HG02970 (cell line): ENCODE data around the gene SERPINB6.
"Not testable (repeated sequence)": the region's sequence is repeated elsewhere in the genome, so short reads cannot be mapped to it uniquely, and the experiment has no call there.

Experiments
- ATAC-seq: cut with Tn5 transposase; IDR thresholded peaks from one replicate; pipeline ENCODE4 v1.9.1; 2021; ENCODE audit warnings: mild to moderate bottlenecking, moderate library complexity, moderate number of reproducible peaks; ENCODE audit not compliant: unreplicated experiment, low FRiP score

The SERPINB6 gene

DNA sequence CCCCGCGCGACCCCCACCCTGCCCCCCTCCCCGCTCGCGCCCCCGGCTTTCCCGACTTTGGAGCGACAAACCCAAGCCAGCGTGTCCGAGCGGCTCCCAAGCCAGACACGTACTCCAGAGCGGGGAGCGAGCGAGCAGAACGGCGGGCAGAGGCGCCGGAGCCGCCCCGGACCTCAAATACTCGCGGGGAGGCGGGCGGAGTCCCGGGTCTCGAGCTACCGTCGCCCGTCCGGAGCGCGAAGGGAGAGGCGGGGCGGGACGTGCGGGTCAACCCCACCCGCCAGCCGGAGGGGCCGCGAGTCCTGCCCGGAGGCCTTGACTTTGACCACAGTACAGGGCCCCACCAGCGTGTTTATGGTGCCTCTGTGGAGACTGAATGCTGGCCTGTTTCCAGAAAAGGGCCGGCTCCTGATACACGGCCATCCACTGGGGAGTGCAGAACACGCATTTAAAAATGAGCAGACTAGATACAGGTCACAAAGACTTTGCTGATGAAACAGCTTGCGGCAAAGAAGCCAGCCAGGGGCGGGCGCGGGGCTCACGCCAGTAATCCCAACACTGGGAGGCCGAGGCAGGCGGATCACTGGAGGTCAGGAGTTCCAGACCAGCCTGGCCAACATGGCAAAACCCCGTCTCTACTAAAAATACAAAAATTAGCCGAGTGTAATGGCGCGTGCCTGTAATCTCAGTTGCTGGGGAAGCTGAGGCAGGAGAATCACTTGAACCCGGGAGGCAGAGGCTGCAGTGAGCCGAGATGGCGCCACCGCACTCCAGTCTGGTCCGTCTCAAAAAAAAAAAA is at the start of gene SERPINB6:
SERPINB6 (minus strand) TSS at position 148 of the 799 bp plus-strand sequence. CDS start 12,235 bp downstream, outside the sequence.
- no peak for ATAC-seq

DNA sequence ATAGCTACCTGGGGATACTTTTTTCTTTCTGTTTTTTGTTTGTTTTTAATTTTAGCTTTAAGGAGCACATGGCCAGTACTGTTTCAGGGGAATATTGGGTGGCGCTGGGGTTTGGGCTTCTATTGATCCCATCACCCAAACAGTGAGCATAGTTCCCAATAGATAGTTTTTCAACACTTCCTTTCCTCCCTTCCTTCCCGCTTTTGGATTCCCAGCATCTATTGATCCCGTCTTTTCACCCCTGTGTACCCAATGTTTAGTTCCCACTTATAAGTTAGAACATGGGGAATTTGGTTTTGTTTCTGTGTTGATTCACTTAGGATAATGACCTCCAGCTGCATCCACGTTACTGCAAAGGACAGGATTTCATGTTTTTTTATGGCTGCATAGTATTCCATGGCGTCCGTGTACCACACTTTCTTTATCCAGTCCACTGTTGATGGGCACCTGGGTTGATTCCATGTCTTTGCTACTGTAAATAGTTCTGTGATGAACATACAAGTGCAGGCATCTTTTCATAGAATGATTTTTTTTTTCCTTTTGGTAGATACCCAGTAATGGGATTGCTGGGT is 48.5 kb upstream of the SERPINB6 start:
- no peak for ATAC-seq

DNA sequence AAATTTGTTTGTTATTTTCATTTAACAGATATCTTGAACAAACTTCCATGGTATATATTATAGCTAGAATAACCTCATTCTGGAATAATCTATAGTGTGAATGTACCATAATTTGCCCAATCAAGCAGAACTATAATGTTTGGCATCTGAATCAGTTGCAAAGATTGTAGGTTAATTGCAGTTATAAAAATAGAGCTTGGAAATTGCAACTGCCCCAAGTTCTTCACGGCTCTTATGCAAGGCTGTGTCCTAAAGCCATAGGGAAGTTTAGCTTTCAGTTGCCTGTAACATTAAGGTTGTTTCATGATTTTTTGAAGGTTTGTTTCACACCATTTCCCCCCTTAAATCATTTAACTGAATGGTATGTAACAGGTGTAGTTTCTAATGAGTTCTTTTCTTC is 47.7 kb upstream of the SERPINB6 start:
- no peak for ATAC-seq

DNA sequence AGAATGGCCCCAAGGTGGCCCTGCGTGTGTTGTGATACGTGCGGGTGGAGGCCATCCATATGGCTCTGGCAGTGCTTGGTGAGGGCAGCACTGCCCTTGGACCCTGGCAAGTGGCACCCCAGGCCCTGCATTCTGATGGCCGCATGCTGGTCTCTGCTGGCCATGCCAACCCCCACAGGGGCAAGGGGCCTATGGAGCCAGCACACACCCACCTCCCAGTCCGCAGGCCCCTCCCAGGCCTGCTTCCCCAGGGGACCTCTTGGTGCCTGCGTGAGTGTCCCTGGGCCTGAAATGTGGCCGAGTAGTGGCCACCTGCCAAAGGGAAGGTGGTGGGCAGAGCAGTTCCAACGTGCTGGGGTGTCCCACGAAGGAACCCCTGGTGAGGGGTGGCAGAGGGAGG is 45.9 kb upstream of the SERPINB6 start:
- no peak for ATAC-seq

DNA sequence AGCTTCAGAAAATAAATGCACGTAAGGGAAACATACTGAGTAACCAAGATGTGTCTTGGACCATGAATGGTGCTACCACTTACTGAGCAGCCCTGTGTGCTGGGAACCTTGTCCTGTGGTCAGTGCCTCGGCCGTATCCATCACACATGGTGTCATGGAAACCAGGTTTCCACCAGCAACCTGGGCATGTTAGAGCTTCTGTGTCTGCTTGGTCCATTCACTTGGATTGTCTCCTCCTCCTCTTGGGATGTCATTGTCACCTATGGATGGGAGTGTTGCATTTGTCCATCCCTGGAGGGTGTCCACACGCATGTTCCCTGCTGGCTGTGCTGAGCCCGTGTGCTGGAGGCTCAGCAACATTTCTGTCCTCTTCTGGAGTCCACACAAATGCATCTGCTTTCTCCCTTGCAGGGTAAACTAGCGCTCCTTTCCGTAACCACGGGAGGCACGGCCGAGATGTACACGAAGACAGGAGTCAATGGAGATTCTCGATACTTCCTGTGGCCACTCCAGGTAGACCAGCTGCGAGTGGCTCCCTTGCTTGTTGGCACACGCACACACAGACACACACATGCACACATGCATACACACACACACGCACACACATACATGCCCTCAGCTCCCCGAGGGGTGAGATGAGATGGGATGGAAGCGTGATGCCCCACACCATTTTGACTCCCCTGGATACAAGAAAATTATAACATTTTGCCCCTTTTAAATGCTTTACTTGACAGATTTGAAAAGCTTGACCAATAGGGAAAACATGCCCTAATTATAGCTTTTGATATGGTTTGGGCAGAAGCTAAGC is 45.3 kb upstream of the SERPINB6 start:
- no peak for ATAC-seq

DNA sequence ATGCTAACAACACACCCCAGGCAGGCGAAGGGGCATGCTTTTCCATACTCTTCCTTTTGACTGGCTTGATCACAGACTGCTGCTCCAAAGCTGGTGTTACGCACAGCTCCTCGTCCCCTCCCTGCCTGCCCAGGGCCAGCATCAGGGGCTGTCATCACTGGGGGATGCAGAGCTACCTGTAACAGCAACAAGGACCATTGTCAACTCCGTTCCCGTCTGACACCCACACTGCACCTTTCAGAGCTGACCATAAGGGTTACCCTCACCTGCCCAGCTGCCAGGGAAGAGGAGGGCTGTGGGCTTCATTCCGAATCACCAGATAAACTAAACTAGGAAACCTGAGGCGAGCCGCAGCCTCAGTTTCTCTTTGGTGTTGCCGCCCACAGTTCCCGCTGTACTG is 43.8 kb upstream of the SERPINB6 start:
- no peak for ATAC-seq

DNA sequence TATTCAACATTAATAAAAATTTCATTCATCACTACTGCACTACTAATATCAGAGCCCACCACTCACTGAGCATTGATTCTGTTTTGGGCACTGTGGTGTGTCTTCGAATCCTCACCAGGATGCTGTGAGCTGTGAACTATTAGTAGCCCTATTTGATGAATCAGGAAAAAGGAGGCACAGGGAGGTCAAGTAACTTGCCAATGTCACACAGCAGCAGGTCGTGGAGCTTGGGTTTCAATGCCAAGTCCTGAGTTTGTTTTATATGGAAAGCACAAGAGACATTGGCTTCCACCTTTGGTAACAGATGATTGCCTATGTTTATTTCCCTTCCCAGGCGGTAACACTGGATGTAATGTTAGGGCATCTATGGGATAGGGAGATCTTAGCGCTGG is 43.3 kb upstream of the SERPINB6 start:
- no peak for ATAC-seq

DNA sequence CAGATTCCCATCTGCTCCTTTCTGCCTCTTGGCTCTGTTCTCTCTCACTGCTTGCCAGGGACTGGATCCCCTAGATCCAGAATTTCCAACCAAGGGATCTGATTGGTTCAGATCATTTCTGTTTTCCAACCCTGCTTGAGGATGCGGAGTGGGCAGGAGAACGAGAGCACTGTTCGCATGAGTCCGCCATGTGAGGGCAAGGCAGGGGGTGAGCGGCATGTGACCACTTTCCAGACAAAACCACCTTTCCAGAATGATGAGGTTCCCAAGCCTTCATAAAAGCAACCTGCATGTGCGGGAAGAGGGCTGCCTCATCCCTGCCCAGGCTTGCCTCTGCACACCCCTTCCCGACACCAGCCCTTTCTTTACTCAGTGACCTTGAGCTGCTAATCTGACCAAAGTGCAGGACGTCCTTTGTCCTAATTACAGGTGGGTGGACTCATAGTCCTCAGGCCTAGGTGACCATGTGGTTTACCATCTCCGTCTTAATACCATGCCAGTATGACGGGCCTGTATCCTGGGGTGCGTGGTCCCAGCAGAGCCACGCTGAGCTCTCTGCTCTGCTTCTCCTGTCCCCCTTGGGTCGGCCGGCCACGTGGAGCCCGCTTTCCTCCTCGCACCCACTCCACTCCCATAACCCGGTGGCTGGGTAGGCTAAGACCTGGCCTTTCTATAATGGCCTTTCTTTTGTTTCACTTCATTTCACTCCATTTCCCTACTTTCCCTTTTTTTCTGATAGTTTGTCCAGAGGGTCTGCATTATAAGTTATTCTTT is 42.7 kb upstream of the SERPINB6 start:
- no peak for ATAC-seq

DNA sequence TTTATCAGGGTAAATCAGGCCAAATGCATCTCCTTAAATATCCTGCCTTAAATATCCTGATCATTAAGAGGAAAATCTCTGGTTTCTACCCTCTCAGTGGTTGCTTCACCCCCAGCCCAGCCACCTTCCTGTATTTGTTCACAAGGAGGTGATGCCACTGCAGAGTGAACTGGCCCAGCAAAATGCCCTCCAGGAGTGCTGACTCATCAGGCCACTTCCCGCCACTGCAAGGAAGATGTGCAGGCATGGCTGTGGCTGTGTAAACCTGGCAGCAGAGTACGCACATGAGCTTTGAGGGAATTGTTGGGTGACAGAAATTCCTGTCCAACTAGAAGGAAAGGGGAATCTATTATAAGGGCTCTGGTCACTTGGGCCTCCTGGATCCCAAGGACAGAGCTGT is 42.1 kb upstream of the SERPINB6 start:
- ATAC-seq, result no peak

DNA sequence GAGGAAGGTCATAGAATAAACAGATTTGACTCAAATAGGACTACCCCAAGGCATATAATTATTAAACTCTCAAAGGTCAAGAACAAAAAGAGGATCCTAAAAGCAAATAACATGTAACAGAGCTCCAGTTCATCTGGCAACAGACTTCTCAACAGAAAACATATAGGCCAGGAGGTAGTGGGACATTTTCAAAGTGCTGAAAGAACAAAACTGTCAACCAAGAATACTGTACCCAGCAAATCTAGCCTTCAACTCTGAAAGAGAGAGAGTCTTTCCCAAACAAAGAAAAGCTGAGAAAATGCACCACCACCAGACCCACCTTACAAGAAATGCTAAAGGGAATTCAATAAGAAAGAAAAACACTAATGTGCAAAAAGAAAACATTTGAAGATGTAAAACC is 40.2 kb upstream of the SERPINB6 start:
- no peak for ATAC-seq

DNA sequence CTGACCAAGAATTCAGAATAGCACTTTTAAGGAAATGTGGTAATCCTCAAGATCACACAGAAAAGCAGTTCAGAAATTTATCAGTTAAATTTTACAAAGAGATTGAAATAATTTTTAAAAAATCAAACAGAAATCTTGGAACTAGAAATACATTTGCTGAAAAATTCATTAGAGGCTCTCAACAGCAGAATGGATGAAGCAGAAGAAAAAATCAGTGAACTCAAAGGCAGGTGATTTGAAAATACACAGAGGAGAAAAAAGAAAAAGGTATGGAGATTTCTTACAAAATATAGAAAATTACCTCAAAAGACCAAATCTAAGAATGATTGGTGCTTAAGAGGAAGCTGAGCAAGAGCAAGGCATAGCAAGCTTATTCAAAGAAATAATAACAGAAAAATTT is 39.8 kb upstream of the SERPINB6 start:
- ATAC-seq, result no peak

DNA sequence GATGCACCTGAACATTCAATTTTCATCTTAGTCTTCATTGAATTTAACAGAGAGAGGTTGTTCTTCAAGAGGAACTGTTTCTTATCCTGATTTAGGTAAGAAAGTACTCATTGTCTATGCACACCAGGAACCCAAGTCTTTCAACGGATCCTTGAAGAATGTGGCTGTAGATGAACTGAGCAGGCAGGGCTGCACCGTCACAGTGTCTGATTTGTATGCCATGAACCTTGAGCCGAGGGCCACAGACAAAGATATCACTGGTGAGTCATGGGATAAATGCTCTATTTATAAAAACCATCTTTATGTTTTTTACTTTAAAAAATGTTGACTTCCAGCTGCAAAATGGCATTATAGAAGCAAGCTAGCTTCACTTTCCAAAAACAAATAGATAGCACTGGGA is 38.6 kb upstream of the SERPINB6 start:
- ATAC-seq, result no peak

DNA sequence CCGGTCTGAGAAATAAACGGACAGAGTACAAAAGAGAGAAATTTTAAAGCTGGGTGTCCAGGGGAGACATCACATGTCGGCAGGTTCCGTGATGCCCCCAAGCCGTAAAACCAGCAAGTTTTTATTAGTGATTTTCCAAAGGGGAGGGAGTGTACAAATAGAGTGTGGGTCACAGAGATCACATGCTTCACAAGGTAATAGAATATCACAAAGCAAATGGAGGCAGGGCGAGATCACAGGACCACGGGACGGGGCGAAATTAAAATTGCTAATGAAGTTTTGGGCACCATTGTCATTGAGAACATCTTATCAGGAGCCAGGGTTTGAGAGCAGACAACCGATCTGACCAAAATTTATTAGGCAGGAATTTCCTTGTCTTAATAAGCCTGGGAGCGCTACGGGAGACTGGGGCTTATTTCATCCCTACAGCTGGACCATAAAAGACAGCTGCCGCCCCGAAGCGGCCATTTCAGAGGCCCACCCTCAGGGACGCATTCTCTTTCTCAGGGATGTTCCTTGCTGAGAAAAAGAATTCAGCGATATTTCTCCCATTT is 37.4 kb upstream of the SERPINB6 start:
- ATAC-seq, result not testable (repeated sequence)

DNA sequence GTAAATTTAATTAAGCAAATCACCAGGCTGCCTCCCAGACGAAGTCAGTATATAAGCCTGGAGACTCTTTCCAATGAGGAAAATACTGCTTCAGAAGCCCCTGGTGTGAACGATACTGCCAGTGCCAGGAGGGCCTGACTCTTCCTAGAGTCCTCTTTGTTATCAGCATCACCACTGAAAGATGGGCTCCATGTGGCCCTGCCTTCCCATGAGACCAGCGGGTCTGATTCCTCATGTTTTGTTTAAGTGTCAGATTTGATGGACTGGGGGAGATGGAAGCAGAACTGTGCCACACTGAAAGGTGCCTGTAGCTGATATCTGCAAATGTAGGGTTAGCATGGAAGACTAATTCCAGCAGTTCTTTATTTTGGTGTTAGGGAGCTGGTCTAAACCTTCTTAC is 36.2 kb upstream of the SERPINB6 start:
- no peak for ATAC-seq

DNA sequence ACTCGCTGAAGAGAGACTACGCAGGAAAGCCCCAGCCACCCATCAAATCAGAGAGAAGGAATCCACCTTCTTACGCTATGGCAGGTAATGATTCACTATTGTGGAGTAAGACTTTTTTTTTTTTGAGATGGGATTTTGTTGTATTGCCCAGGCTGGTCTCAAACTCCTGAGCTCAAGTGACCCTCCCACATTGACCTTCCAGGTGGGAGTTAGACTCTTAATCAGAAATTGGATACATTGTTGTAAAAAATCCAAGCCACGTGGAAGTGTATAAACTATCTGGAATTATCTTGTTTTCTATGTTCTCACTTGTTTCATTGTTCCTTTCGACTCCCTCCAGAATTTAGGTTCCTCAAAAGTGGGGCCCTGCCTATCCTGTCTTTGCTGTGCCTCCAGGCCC is 35.1 kb upstream of the SERPINB6 start:
- ATAC-seq, result no peak

DNA sequence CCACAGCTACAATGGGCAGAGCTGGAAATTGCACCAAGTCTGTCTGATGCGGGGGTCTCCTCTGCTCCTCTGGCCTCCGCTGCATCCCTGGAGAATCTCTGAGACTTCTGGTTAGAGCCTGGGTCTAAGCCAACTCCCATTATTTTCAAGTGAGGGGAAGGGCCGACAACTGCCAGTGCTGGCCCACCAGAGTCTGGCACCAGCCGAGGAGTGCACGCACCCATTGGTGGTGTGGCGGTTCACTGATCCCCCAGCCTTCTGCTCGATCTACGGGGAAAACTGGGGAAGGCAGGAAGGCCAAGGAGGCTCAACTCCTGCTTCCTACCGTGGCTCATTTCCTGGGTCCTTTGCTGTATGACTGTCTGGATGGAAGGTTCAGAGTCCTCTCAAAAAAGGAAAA is 34.5 kb upstream of the SERPINB6 start:
- ATAC-seq, result no peak

DNA sequence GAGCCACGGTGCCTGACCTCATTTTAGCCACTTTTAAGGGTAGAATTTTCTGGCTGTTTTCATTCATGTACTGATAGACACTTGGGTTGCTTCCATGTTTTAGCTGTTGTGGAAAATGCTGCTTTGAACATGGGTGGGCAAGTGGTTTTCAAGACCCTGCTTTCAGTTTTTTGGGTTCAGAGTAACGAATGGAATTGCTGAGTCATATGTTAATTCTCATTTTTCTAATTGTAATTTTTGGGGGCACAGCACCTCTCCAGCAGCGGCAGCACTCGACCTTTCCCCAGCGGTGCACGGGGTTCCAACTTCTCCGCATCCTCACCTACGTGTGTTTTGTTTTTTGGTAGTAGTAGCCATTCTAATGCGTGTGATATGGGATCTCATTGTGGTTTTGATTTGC is 33.7 kb upstream of the SERPINB6 start:
- no peak for ATAC-seq

DNA sequence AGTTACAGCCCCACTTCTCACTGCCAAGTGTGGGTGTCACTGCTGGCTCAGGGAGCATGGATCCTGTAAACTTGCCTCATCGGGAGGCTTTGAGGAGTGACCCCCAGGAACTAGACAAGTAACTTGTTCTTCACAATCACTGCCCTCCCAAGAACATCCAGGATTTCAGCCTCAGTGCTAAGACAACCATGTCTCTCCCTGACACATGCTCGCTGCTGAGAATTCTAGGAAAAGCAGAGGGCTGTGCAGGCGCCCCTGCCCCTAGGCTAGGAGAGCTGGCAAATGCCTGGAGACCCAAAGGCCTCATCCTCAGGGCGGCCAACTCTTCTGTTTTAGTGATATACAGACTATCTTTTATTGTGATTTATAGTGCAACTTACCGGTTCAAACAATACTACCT is 31.9 kb upstream of the SERPINB6 start:
- not testable (repeated sequence) for ATAC-seq

DNA sequence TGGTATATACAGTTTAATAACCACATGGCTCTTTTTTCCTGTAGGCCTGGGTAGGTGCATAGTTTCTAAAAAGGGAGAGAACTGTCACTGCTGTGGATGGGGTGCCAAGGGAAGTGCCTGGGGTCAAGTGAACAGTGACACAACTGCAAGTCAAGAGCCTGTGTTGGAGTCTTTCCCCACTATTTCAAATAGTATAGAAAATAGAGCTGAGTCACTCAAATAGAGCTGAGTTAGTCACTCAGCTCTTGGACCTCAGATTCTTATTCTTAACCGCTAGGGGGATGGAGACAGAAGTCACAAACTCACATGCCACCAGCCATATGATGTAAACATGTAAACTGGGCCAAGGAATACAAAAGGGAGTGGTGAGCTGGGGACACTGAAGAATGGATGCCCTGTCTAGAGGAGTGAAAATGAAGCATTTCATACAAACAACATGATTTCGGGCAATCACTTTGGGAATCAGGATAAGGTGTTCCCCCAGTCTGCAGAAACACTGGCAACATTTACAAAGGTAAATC is 30.5 kb upstream of the SERPINB6 start:
- no peak for ATAC-seq

DNA sequence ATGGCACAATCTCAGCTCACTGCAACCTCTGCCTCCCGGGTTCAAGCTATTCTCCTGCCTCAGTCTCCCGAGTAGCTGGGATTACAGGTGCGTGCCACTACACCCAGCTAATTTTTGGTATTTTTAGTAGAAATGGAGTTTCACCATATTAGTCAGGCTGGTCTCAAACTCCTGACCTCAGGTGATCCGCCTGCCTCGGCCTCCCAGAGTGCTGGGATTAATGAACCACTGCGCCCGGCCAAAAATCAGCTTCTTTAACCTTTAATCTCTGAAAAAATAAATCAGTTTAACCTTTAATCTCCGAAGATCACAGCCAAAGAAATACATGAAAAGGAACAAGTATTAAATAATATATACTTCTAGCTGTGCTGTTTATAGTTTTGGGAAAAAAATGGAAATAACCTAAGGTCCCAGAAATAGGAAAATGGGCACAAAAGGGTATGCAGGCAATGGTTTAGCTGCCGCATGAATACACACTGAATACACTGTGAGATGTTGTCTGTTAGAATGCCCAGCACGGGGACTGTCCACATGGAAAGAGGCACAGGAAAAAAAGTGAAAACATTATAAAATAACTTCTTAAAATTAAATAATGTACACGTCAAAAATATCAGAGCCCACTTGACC is 29.9 kb upstream of the SERPINB6 start:
- ATAC-seq, result no peak
